Activated B cell treated with CpG ODN at 0.5 μM for 24 hours (primary cell): Measurements from ENCODE around the gene PRRT1. TPM values are rescaled to one million over a fixed set of nuclear protein-coding genes. Genes with fewer than 3 reads are reported as not detected.
A peak's percentile ranks its signal among the peaks of the same experiment; 100 is the strongest.
"Not testable (repeated sequence)": the region's sequence is repeated elsewhere in the genome, so short reads cannot be mapped to it uniquely, and the experiment has no call there.

ENCODE experiments used
- ATAC-seq: fragments of 200-7000 bp; cut with Tn5 transposase; one replicate; pipeline ENCODE4 v1.10.0; 2021; ENCODE audit warnings: low read depth, mild to moderate bottlenecking, moderate library complexity
- CTCF ChIA-PET: fragments of 350-600 bp; sonication (Branson Sonifier 250); formaldehyde crosslinking; loops from one replicate; lab custom pipeline; 2021; ENCODE audit warnings: antibody characterized with exemption; lab: Charles Lee
- POLR2A ChIA-PET: fragments of 350-600 bp; sonication (Branson Sonifier 250); formaldehyde crosslinking; loops from one replicate; lab custom pipeline; 2021; ENCODE audit warnings: antibody characterized with exemption; lab: Charles Lee
- DNase-seq: peaks from one replicate; pipeline ENCODE4 v3.0.0; 2022
- H3K27ac Mint-ChIP-seq: one replicate; pipeline ENCODE4 v1.8.0; 2020; ENCODE audit warnings: mixed read lengths
- H3K27me3 Mint-ChIP-seq: one replicate; pipeline ENCODE4 v1.8.0; 2021; ENCODE audit warnings: mixed read lengths
- H3K36me3 Mint-ChIP-seq: one replicate; pipeline ENCODE4 v1.8.0; 2021; ENCODE audit warnings: low read depth, mixed read lengths
- H3K4me1 Mint-ChIP-seq: one replicate; pipeline ENCODE4 v1.8.0; 2021; ENCODE audit warnings: mixed read lengths
- H3K4me3 Mint-ChIP-seq: one replicate; pipeline ENCODE4 v1.8.0; 2020; ENCODE audit warnings: mild to moderate bottlenecking, mixed read lengths
- H3K9me3 Mint-ChIP-seq: one replicate; pipeline ENCODE4 v1.8.0; 2020; ENCODE audit warnings: mixed read lengths
- CTCF ChIP-seq: fragments of 200-600 bp; IDR thresholded peaks from one replicate; pipeline ENCODE4 v1.8.0; 2022; ENCODE audit warnings: antibody characterized with exemption, mild to moderate bottlenecking
- intact Hi-C: fragments of 100-400 bp; cut with micrococcal nuclease; formaldehyde crosslinking; loops from one replicate; pipeline ENCODE4 v1.15.1; 2024
- total RNA-seq: library from RNA; stranded (reverse); gene quantifications from 2 replicates; pipeline ENCODE4 v1.2.3, GENCODE V29; 2022

PRRT1 gene
- total RNA-seq, 1 donor from 2014 or later: not detected

- peaks cover 64% of the 10 kb centered on the region for H3K36me3 Mint-ChIP-seq
- H3K9me3 Mint-ChIP-seq: no peaks in the 10 kb centered on the region
- DNase-seq (no peak), ATAC-seq (no peak)
- TF ChIP-seq CTCF: no peak
- CTCF ChIA-PET: interaction anchor here (1.3 kb wide), 1 partner anchor 69 kb away, joined by 3 read pairs; no protein-coding TSS in a partner anchor
- peaks cover 69% of the 10 kb centered on the region for H3K4me1 Mint-ChIP-seq
- peak overlapping the region; percentile 91 for H3K4me3 Mint-ChIP-seq
- peak overlapping the region; percentile 83 for H3K27ac Mint-ChIP-seq
- POLR2A ChIA-PET: interaction anchor here (0.6 to 5.2 kb wide), 4 partner anchors 10 to 783 kb away, joined by 3 to 102 read pairs (median 3); partner anchors contain the start of genes AGPAT1 and RNF5
- intact Hi-C loops: no loop called here
- H3K27me3 Mint-ChIP-seq: no peaks in the 10 kb centered on the region
Measured at GRCh38 chr6:32188381-32189068, 36.8 kb upstream of the PRRT1 start.

GRCh38 chr6:32187725-32188380, 36.1 kb upstream of the PRRT1 start:
- H3K9me3 Mint-ChIP-seq, intact Hi-C loops, DNase-seq, ATAC-seq, H3K27me3 Mint-ChIP-seq: not testable (repeated sequence)
- H3K4me3 Mint-ChIP-seq: peak overlapping the region; percentile 91
- H3K27ac Mint-ChIP-seq: peak overlapping the region; percentile 77
- peaks cover 70% of the 10 kb centered on the region for H3K36me3 Mint-ChIP-seq
- POLR2A ChIA-PET: interaction anchor here (0.6 to 1.4 kb wide), 6 partner anchors 8 to 888 kb away, joined by 3 to 8 read pairs (median 4); partner anchors contain the start of genes FKBPL and HLA-DPB1
- H3K4me1 Mint-ChIP-seq: peaks cover 62% of the 10 kb centered on the region
- CTCF ChIA-PET: interaction anchor here (0.7 to 1.3 kb wide), 2 partner anchors 69 to 519 kb away, joined by 3 read pairs; no protein-coding TSS in a partner anchor

DNA sequence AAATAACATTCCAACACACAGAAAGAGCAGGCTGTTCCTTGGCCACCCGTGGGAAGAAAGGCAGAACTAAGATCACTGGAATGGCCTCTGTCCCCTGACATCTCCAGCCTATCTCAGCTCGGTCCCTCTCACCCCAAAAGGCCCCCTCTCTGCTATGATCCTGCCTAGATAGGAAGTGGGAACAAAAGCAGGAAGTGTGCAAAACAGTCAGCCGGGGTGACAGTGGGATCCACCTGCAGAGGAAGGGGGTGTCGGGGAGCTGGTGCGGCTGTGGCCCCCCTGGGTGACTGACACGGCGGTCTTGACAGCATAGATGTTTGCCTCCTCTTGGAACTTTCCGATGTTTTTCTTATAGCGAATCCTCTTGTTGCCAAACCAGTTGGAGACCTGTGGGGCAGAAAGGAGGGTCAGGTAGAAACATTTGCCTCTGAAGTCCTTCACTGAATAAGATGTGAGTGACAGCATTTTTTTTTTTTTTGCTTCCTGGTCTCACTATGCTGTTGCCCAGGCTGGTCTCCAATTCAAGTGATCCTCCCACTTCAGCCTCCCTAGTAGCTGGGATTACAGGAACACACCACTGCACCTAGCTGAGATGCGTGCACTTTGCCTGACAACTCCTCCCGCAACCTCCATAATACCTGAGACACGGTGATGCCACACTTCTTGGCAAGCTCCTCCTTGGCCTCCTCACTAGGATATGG, 35.4 kb upstream of the PRRT1 start:
- H3K9me3 Mint-ChIP-seq: no peaks in the 10 kb centered on the region
- peak overlapping the region; percentile 77 for H3K27ac Mint-ChIP-seq
- H3K36me3 Mint-ChIP-seq: peaks cover 70% of the 10 kb centered on the region
- no peaks in the 10 kb centered on the region for H3K27me3 Mint-ChIP-seq
- ATAC-seq (no peak), DNase-seq (no peak)
- TF ChIP-seq CTCF: no peak
- peaks cover 56% of the 10 kb centered on the region for H3K4me1 Mint-ChIP-seq
- CTCF ChIA-PET: interaction anchor here (0.7 to 1.3 kb wide), 2 partner anchors 68 to 520 kb away, joined by 3 read pairs; no protein-coding TSS in a partner anchor
- peak overlapping the region; percentile 8 for H3K4me3 Mint-ChIP-seq
- POLR2A ChIA-PET: interaction anchor here (0.7 to 1.4 kb wide), 4 partner anchors 8 to 889 kb away, joined by 3 to 8 read pairs (median 4); partner anchors contain the start of genes FKBPL and HLA-DPB1
- intact Hi-C loops: no loop called here

DNA sequence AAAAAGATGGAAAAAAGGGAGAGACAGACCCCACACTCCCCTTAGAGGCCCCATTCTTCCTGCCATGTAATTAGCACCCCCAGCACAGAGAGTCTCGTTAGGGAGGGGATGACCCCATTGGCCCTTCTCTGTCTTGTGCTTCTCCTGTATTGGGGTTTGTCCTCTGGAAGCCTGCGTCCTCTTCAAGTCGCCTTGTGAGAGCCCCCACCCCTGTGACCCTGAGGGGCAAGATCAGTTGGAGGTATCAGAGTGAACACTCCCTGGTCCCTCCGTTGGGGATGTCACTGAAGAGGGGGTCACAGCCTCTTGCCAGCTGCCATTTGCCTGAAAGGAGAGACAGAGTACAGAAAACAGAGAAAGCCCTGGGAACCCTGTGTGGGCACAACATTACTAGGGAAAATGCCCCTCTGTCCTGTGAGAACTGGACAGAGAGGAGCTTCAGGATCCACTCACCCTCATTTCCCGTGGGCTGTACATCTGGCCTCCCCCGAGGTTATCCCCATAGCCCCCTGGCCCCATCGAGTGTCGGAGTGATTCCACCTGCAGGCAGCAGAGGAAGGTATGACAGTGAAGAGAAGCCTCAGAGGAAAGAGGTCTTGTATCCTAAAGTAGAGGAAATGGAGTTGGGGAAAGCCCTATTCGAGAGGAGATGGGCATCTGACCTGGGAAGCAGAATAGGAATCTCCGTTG, 34.6 kb upstream of the PRRT1 start:
- intact Hi-C loops, DNase-seq, H3K9me3 Mint-ChIP-seq, ATAC-seq, CTCF ChIA-PET, H3K27me3 Mint-ChIP-seq: not testable (repeated sequence)
- Mint-ChIP-seq H3K27ac (peak overlapping the region; percentile 77), H3K4me1 (peaks cover 49% of the 10 kb centered on the region), H3K4me3 (peak overlapping the region; percentile 36), H3K36me3 (peaks cover 72% of the 10 kb centered on the region)
- POLR2A ChIA-PET: interaction anchor here (0.7 to 1.4 kb wide), 3 partner anchors 10 to 34 kb away, joined by 5 to 8 read pairs (median 5); no protein-coding TSS in a partner anchor

DNA sequence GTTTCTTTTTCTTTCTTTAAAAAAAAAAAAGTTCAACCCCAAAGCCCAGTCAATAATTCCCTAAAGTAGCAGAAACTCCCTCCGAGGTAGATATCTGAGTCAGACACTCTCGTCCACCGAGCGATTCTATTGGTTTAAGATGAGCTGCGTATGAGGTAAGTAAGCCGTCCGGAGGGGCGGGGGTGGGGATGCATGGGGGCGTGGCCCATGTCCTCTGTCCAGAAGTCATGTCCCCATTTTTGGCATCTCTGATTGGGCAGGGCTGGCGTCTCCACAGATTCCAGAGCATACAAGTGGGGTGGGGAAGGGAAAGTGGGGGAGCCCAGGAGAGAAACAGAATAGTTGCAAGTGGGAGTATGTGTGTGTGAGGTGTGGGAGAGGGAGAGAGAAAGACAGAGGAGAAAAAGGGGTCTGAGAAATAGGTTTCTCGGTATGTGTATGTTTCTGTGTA, 34.0 kb upstream of the PRRT1 start:
- H3K27me3 Mint-ChIP-seq, intact Hi-C loops, CTCF ChIA-PET, H3K9me3 Mint-ChIP-seq, DNase-seq: not testable (repeated sequence)
- peaks cover 74% of the 10 kb centered on the region for H3K36me3 Mint-ChIP-seq
- H3K27ac Mint-ChIP-seq: peak overlapping the region; percentile 77
- peak; percentile 10 for ATAC-seq
- peak overlapping the region; percentile 36 for H3K4me3 Mint-ChIP-seq
- POLR2A ChIA-PET: interaction anchor here (0.6 to 1.2 kb wide), 3 partner anchors 9 to 1133 kb away, joined by 3 to 5 read pairs (median 5); no protein-coding TSS in a partner anchor
- H3K4me1 Mint-ChIP-seq: peaks cover 45% of the 10 kb centered on the region
